Activated T-cell treated with anti-CD3 and anti-CD28 coated beads, Interleukin-2, amount 50 U/mL, for 1 hour (primary cell): ENCODE results near the gene BDH1.
"Not testable (repeated sequence)": the region's sequence is repeated elsewhere in the genome, so short reads cannot be mapped to it uniquely, and the experiment has no call there.

Source experiments
- DNase-seq: peaks from one replicate; pipeline ENCODE4 v3.0.0-alpha.2; 2020

The BDH1 gene

GRCh38 chr3:197555281-197556261 lies at the start of gene BDH1:
Gene BDH1 (minus strand): TSS chr3:197555968. CDS start chr3:197546443, 9,525 bp downstream.
- DNase-seq: peak; percentile 69

- DNase-seq: no peak
These were observed 47.7 kb upstream of the BDH1 start for GRCh38 chr3:197603317-197603933.

GRCh38 chr3:197602351-197602750 lies 46.6 kb upstream of the BDH1 start:
- not testable (repeated sequence) for DNase-seq

- not testable (repeated sequence) for DNase-seq
These were observed 45.7 kb upstream of the BDH1 start for GRCh38 chr3:197601566-197601840.

GRCh38 chr3:197600796-197601565 lies 45.2 kb upstream of the BDH1 start:
- no peak for DNase-seq

- DNase-seq: peak; percentile 75
These were observed 43.5 kb upstream of the BDH1 start for GRCh38 chr3:197599089-197599765.

GRCh38 chr3:197598404-197598980 lies 42.7 kb upstream of the BDH1 start:
- DNase-seq: no peak

GRCh38 chr3:197597335-197597734 lies 41.6 kb upstream of the BDH1 start:
- no peak for DNase-seq

- DNase-seq: no peak
These were observed 39.9 kb upstream of the BDH1 start for GRCh38 chr3:197595470-197596185.

- DNase-seq: no peak
These were observed 37.2 kb upstream of the BDH1 start for GRCh38 chr3:197593046-197593380.

- DNase-seq: no peak
These were observed 36.7 kb upstream of the BDH1 start for GRCh38 chr3:197592361-197593045.

GRCh38 chr3:197591816-197592215 lies 36.0 kb upstream of the BDH1 start:
- DNase-seq: no peak

GRCh38 chr3:197590313-197590962 lies 34.7 kb upstream of the BDH1 start:
- DNase-seq: no peak

- DNase-seq: no peak
These were observed 33.8 kb upstream of the BDH1 start for GRCh38 chr3:197589545-197589944.

GRCh38 chr3:197586768-197587167 lies 31.0 kb upstream of the BDH1 start:
- DNase-seq: not testable (repeated sequence)

GRCh38 chr3:197586181-197586580 lies 30.4 kb upstream of the BDH1 start:
- DNase-seq: no peak

GRCh38 chr3:197584733-197585132 lies 29.0 kb upstream of the BDH1 start:
- DNase-seq: no peak

- no peak for DNase-seq
These were observed 27.6 kb upstream of the BDH1 start for GRCh38 chr3:197583371-197583770.

- no peak for DNase-seq
These were observed 24.5 kb upstream of the BDH1 start for GRCh38 chr3:197580253-197580691.

- no peak for DNase-seq
These were observed 22.6 kb upstream of the BDH1 start for GRCh38 chr3:197578376-197578775.
